ENCODE measurements around the gene SLC10A7. TPM values are rescaled to one million over a fixed set of nuclear protein-coding genes. Genes with fewer than 3 reads are reported as not detected.
A peak's percentile ranks its signal among the peaks of the same experiment; 100 is the strongest.

The SLC10A7 gene
- total and polyA plus RNA-seq, 9 of the 15 experiments (the other 6 are each of a cell fraction or from before 2014, with no cell fraction given) = 6.4 to 22.8 (median 16.1) TPM

DNA sequence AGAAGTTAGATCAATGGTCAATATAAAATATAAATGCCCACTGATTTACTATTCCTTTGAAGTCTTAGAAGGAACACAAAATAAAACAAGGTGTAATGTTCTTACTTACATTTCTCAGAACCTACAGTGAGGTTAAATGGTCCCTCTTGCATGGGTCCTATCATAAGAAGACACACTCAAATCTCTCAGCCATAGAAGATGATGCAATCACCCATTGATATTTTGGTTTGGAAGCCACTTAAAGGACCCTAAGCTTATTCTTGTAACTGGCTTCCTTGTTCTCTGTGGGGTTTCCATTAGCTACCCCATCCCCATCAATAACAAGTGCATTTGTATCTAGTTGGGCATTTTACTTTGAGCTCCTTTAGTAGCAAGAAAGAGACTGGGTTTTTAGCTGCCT lies 292.3 kb downstream of the SLC10A7 start:
- H4K20me1 ChIP-seq (replicated peaks; ENCODE audit: control insufficient read depth, insufficient read depth, low read length) = 0 out of 2 replicates have a peak, but pooled peaks cover 2% of the 10 kb centered on the region
- H2AFZ ChIP-seq (ENCODE audit: low read depth, low read length) = no peak overlapping the region
- H3K9me3 ChIP-seq (replicated peaks; ENCODE audit: control insufficient read depth, insufficient read depth, low read depth, low read length) = no peaks in the 10 kb centered on the region
- POLR2A ChIA-PET = no interaction called here
- DNase-seq (ENCODE audit: extremely low read depth in 1 of 4, low spot score in 3 of 4) (no peak), ATAC-seq (peak; percentile 34; the same call in 1 of the 3 replicates), FAIRE-seq (no peak)
- no peaks in the 10 kb centered on the region for H3K36me3 ChIP-seq (ENCODE audit: control insufficient read depth, insufficient read depth, low read length)
- CTCF ChIA-PET (ENCODE audit: low intra/inter-chr PET ratio) = no interaction called here
- H3K27ac ChIP-seq (ENCODE audit: extremely low read depth, low read depth, low read length) = no peak overlapping the region
- H3K9me1 ChIP-seq (ENCODE audit: control insufficient read depth, insufficient read depth, low read length) = no peaks in the 10 kb centered on the region
- H3K4me3 ChIP-seq = no peak overlapping the region
- intact Hi-C loops (cut with micrococcal nuclease) = loop anchor here (10.0 kb wide), 1 partner anchor 275 kb away; no protein-coding TSS in a partner anchor
- H3K4me2 ChIP-seq (ENCODE audit: insufficient read depth, low read length) = no peak overlapping the region
- H3K27me3 ChIP-seq (ENCODE audit: control insufficient read depth in 2 of 2, insufficient read depth in 2 of 2, low read length in 2 of 2) = peaks cover 2 to 21% of the 10 kb centered on the region in 2 experiments; a peak in 4 of 5 replicates
- no peaks in the 10 kb centered on the region for H3K4me1 ChIP-seq (replicated peaks in 1 of 2; ENCODE audit: control insufficient read depth in 2 of 2, insufficient read depth in 2 of 2, low read length in 2 of 2)
- in situ Hi-C loops (cut with MboI) = no loop called here
- no peak overlapping the region for H3K9ac ChIP-seq (ENCODE audit: insufficient read depth in 1 of 2, low read depth in 2 of 2, low read length in 2 of 2)
- BruUV-seq (replicated peaks) = no TSS peak
- no peaks in the 10 kb centered on the region for H3K79me2 ChIP-seq (ENCODE audit: control insufficient read depth, insufficient read depth, low read length)
- TF ChIP-seq ZNF518B (CRISPR knock-in tag; IDR thresholded peaks at IDR 0.05) = no peak
- no peak for TF ChIP-seq SRSF7 (optimal IDR thresholded peaks at IDR 0.05; ENCODE audit: low read depth, low read length)
- TF ChIP-seq CBFB (CRISPR knock-in tag; IDR thresholded peaks at IDR 0.05) = no peak
- TF ChIP-seq CEBPG (CRISPR knock-in tag; IDR thresholded peaks at IDR 0.05) = peak; percentile 56; the same call in 1 of the 2 replicates
- TF ChIP-seq CEBPG (tag; conservative IDR thresholded peaks at IDR 0.05 in 1 of 2, IDR thresholded peaks at IDR 0.05 in 1 of 2) = peak; percentile 89 to 91
- TF ChIP-seq ZC3H11A (IDR thresholded peaks at IDR 0.05; ENCODE audit: low read depth, low read length) = no peak
- no peak for TF ChIP-seq MYNN (IDR thresholded peaks at IDR 0.05)
- no peak for TF ChIP-seq MYNN (CRISPR knock-in tag; IDR thresholded peaks at IDR 0.05)
- TF ChIP-seq ZNF76 (CRISPR knock-in tag; IDR thresholded peaks at IDR 0.05; ENCODE audit: borderline replicate concordance) = no peak
- TF ChIP-seq ZNF347 (CRISPR knock-in tag; IDR thresholded peaks at IDR 0.05; ENCODE audit: low read depth) = no peak
- TF ChIP-seq, protein P1, sequence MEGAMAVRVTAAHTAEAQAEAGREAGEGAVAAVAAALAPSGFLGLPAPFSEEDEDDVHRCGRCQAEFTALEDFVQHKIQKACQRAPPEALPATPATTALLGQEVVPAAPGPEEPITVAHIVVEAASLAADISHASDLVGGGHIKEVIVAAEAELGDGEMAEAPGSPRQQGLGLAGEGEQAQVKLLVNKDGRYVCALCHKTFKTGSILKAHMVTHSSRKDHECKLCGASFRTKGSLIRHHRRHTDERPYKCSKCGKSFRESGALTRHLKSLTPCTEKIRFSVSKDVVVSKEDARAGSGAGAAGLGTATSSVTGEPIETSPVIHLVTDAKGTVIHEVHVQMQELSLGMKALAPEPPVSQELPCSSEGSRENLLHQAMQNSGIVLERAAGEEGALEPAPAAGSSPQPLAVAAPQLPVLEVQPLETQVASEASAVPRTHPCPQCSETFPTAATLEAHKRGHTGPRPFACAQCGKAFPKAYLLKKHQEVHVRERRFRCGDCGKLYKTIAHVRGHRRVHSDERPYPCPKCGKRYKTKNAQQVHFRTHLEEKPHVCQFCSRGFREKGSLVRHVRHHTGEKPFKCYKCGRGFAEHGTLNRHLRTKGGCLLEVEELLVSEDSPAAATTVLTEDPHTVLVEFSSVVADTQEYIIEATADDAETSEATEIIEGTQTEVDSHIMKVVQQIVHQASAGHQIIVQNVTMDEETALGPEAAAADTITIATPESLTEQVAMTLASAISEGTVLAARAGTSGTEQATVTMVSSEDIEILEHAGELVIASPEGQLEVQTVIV (CRISPR knock-in tag; IDR thresholded peaks at IDR 0.05; ENCODE audit: borderline replicate concordance) = no peak
- TF ChIP-seq LEF1 (IDR thresholded peaks at IDR 0.05) = no peak
- TF ChIP-seq POU5F1 (IDR thresholded peaks at IDR 0.05; ENCODE audit: borderline replicate concordance, low read depth, low read length, partially characterized antibody) = no peak
- no peak for TF ChIP-seq PRMT5 (CRISPR knock-in tag; IDR thresholded peaks at IDR 0.05)
- no peak for TF ChIP-seq ZNF436 (CRISPR knock-in tag; IDR thresholded peaks at IDR 0.05)
- no peak for TF ChIP-seq SMAD3 (CRISPR knock-in tag; conservative IDR thresholded peaks at IDR 0.05)
- no peak for TF ChIP-seq ZNF696 (CRISPR knock-in tag; conservative IDR thresholded peaks at IDR 0.05)
- TF ChIP-seq POLR2AphosphoS5 (IDR thresholded peaks at IDR 0.05; ENCODE audit: control insufficient read depth, insufficient read depth, low read depth, low read length) = no peak
- no peak for TF ChIP-seq ZNF699 (CRISPR knock-in tag; IDR thresholded peaks at IDR 0.05; ENCODE audit: insufficient replicate concordance)
- TF ChIP-seq ZNF121 (CRISPR knock-in tag; conservative IDR thresholded peaks at IDR 0.05) = no peak

All from K562 (cell line).